NAMALWA (cell line): Measurements from ENCODE around the gene ABLIM1.

ENCODE experiments used
- DNase-seq: peaks from one replicate; pipeline ENCODE4 v3.0.0-alpha.2; 2015; ENCODE audit warnings: low spot score

The ABLIM1 gene

DNA sequence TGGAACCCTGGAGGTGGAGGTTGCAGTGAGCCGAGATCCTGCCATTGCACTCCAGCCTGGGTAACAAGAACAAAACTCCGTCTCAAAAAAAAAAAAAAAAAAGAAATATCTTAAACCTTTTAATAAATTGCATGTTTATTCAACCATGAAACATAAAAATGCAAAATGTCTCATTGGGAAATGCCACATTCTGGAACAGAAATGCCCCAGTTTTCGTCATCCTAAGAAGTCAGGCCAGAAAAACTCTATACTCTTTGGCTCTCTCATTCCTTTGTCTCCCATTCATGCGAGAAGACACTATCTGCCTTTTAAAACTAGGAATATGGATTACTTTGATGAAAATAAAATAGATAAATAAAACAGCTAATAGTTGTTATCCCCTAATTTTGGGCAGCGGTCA lies 21.5 kb upstream of the ABLIM1 start:
- no peak for DNase-seq

DNA sequence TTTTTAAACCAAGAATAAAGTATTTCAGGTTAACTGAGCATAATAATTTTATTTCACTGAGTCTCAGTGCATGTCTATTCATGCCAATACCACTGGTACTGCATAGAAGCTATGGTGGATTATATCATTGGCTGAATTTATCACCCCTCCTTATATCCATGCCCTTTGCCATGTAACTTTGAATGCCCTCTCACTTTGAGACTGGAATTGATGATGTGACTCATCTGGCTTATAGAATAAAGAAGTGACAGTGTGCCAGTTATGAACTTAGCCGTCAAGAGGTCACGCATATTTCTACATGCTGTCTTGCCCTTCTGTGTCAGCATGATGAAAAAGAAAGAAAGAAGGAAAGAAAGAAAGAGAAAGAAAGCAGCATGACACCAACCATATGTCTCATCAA lies 20.7 kb upstream of the ABLIM1 start:
- DNase-seq: no peak

DNA sequence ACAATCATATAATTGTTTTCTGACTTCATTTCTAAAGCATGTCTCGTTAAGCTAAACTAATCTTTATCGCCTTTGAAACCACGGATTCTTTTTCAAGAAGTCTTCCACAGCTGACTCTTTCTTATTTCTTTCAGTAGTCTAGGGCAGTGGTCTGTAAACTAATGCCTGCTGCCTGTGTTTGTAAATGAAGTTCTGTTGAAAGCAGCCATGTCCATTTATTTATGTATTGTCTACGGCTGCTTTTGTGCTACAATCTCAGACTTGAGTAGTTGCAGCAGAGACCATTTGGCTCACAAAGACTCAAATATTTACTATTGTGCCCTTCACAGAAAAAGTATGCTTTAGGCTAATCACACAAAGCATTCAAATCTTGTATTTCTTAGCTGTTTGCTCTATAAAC lies 20.3 kb upstream of the ABLIM1 start:
- DNase-seq: no peak

DNA sequence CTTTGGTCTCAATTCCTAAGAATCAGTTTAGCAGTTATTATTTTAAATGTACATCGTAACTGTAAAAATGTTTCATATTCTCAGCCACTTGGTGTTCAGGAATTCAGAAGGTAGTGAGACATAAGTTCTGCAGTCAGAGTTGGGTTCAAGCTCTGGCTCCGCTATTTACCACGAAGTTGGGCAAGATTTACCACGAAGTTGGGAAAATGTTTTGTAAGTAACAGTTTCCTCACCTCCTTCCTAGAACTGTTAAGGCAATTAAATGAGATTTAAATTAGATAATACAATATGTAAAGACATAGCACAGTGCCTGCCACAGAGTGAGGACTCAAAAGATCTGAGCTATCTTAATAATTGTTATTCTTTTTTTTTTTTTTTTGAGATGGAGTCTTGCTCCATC lies 16.3 kb upstream of the ABLIM1 start:
- no peak for DNase-seq

DNA sequence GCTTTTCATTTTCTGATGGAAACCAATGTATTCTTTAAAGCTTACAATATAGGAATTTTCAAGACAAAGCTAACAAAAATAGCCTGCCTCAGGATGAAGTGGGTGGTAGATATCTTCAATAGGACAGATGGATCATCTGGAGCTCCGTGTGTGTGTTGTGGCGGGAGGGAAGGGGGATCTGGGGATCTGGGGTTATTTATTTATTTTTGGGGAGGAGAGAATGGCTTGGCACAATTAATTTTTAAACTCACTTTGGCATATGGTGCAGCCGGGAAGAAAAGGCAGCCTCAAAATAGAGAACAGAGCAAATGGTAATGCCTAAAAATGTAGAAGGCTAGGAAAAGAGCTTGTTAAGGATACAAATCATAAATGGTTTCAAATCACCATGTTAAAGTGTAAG lies 11.6 kb upstream of the ABLIM1 start:
- DNase-seq: no peak

DNA sequence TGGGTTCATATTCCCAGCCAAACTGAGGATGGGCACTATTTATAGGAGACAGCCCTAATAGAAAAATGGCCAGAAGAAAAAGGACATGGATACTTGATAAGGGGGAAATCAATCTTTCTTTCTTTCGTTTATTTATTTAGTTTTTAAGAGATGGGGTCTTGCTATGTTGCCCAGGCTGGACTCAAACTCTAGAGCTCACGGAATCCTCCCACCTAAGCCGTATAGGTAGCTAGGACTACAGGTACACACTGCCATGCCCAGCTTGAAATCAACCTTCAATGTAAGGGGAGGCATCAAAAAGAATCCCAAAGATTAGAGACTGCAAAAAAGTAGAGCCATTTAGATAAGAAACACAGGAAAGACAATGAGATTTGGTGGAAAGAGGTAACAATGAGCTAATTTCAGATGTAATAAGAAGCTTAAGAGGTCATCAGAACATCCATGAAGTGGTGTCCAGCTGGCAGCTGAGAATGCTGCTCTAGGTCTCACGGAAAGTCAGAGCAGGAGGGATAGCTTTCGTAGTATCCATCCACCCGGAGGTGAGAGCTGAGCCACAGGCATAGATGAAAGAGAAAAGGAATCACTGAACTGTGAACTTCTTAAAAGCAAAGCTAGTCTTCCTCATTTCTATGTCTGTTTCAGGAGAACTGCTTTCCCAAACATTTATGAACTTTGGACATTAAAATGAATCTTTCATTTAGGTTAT lies 10.5 kb upstream of the ABLIM1 start:
- DNase-seq: no peak

DNA sequence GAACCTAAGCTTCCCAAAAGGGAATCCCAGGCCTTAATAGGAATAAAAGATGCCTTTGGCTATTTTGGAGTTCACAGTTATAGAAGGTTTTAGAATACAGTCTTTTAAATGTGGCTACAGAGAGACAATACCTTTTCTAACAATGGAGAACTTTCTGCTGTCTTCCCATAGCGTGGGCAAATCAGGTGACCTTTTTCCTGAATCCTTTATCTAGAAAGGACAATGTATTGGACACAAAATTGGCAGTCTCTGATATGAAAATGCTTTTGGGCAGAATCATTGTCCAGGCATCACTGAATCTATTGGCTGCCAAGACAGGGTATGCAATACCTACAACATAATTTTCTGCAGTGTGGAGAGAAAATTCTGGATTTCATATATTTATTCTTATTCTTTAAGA lies 7.8 kb upstream of the ABLIM1 start:
- no peak for DNase-seq

DNA sequence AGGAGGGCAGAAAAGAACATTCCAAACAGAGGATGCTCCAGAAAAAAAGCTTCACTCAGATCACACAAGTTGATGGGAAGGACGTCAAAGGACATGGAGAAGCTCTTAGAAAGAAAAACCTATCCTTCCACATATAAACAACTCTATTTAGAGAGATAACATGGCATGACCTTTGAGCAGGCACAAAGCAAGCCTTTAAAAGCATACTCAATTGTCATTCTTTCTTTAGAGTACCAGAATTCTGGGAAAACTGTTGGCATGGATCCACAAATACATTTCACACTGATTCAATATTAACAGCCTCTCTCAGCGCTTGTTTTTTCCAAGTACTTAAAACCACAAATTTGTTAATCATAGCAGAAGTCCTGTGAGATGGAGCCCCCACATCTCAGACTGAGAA lies 7.3 kb upstream of the ABLIM1 start:
- DNase-seq: no peak

DNA sequence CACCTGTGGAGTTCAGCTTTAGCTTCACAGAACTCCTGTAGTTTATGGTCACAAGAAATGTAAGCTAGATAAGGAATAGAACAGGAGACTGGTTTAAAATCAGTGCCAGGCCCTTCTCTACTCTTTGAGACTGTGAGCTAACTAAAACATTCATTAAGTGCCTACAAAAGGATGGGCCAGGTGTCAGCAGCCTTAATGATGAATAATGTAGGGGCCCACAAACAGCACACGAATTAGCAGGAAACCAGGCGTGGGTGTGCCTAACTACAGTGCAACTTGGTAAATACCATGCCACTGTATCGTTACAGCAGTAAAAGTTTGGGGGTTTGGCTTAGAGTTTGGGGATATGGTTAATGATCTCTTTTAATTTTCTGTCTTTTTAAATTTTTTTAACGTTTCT lies 6.1 kb upstream of the ABLIM1 start:
- DNase-seq: no peak

DNA sequence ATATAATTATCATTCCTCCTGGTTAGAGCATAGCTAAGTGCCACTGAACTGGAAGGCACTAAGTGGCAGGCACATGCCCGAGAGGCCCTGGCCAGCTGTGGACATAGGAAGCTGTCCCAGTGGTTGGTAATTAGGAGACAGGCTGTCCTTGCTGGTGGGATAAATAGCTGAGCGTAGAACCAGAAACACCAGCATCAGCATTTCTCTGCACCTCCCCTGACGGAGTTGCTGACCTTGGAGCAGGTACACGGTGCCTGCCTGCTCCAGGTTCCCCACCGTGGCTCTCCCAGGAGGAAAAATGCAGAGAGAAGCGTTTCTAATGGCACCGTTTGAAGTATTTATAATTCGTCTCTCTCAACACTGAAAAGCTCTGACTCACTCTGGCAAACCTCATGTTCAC lies 5.6 kb upstream of the ABLIM1 start:
- DNase-seq: no peak

DNA sequence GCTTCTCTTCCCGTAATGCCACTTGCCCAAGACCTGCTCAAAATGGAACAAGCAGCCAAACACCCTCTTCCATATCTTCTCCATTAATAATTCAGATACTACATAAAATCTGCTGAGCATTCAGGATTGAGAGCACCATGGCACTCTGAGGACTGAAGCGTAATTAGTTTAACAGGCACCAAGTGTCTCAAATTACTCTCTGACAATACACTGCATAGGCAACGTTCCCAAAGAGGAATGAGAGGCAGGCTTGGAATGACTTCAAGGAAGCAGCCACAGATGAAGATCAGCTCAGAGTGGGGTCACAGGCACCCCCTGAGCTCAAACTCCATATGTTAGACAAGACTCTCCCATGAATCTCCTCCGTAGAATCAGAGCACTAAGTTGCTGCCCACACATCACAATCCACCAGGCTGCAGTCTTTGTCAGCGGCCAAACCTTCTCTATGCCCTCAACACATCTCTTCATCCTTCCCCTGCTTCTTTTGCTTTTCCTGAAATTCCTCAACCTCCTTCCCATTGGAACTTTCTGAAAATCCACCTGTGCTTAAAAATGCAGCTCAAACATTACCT lies 4.7 kb upstream of the ABLIM1 start:
- DNase-seq: no peak

DNA sequence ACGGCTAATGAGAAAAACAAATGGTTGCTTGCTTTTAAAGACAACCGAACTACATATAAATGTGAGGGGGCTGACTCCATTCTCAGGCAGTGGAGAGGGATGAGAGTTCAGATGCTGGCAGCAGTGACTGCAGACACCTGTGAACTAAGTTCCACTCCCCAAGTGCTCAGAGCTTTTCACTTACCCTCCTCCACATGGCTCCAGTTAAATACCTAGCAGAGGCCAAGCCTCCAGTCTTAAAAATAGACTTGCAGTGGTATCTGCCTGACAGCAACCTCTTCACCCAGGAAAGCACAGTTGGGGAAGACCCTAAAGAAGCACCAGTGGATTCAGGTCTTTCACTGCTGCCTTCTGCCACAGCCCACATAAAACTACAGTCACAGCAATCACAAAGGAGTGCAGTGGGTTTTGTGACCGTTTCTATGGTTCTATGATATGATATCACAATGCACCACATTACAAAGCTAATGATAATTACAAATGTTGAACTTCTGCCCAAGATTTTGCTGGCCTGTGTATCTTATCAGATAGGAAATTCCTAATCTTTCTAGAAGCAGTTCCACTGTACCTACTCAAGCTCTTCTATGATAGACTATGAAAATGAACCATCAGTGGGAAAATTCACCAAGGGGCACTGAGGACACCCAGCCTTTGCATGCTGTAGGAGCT lies 3.3 kb upstream of the ABLIM1 start:
- DNase-seq: no peak

DNA sequence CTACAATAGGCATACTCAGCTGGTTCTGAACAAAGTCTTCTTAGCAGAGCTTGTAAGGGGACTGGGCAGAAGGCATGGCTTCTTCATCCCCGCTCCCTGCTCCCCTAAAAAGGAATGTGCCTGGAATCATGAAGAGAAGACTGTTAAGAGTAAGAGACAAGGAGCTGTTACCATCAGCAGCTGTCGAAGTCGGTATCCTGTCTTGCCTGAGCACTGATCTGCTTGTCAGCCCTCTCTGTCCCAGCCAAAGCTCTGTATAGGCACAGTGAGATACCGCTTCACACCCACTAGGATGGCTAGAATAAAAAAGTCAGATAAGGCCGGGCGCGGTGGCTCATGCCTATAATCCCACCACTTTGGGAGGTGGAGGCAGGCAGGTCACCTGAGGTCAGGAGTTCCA lies 2.4 kb downstream of the ABLIM1 start:
- DNase-seq: no peak

DNA sequence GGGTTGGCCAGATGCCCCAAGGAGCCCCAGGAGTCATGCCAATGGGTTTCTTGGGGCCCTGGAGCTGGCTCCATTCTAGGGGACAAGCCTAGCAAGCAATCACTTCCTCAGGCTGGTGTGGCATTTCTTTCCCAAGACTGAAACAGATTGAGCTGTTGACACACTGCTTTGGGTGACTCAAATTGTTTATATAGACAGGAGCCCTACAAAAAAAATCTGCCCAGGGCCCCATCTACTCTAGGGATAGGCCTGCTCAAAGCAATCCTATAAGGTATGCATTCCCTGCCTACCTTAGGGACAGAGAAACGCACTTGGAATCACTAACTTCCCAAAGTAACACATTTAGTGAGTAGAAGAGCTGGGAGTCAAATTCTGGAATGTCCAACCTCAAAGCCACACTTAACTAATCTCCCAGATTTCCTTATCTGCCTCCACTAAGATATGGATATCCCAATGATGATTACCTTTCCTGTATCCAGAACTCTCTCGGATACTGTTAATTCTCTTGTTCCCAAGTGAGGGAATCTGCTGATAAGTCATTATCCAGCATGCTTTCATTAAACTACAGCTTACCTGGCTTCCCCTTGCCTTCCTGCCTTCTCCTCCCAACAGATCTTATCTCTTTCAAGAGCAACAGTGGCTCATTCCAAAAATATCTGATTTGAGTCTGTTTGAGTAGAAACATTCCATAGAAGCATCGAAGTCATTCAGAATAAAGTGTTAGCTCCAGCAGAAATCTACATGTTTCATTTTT lies 3.1 kb downstream of the ABLIM1 start:
- no peak for DNase-seq

DNA sequence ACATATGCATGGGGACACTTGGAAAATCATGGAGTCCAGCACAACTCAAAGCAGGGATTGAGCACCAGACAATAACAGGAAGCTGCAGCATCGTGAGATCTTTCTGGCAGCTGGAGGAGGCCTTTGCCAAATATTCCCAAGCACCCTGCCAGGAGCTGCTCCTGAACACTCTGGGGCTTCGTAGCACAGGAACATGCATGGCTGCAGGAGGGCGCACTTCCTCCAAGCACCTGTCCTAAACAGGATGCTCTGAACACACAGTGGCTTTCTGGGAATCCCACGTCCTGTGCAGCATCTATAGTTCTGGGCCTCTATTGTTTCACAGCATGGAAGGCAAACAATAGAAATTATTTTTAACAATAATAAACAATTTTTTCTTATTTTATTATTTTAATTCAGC lies 4.1 kb downstream of the ABLIM1 start:
- DNase-seq: no peak

DNA sequence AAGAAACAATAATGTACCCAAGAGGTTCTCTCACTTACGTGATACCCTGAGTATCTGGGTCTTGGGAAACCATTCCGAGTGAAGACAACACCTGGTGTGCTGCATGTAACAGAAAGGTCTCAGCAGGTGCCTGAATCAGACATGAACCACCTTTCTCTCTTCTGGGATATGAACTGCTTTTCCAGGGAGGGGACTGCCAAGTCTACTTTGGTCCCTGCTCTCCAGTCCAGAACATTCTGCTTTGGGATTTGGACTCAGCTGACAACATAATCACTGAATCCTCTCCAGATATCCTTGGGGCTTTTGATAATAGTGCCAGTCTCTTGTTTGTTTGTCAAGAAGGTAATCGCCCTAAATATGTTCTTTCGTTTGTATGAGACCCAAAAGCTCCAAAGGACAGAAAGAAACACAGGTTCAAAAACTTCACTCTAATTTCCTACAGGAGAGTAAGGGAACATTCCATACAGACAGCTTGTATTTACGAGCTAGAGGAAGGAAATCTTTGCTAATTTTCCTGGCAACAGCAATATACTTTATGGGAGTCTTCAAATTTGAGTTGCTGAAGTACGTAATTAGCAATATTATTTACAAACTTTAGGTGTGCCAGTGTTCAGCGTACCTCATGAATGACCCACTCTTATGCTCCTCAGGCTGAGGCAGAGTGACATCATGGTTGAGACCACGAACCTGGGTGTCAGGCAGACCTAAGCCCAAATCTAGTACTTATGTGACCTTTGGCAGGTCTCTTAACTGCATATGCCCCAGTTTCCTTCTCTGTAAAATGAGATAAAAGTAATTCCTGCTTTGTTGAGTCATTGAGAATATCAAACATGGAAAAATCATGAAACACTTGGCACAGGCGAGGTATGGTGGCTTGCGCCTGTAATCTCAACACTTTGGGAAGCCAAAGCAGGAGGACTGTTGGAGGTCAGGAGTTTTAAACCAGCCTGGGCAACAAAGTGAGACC lies 5.4 kb downstream of the ABLIM1 start:
- DNase-seq: no peak

DNA sequence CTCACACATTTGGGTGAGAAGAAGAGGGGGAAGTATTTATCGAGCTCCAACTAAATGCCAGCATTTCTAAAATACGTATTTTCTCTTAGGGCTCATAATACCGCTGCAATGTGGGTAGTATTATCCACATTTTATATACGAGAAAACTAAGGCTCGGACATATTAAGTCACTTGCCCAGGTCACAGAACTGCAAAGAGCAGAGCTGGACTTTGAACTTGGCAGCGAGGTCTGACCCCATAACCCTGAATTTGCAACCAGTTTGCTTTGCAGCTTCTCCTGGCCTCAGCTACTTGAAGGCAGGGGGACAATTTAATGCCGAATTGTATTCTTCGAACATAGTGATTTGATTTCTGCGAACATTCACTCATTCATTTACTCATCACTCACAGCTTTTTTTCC lies 7.2 kb downstream of the ABLIM1 start:
- no peak for DNase-seq

DNA sequence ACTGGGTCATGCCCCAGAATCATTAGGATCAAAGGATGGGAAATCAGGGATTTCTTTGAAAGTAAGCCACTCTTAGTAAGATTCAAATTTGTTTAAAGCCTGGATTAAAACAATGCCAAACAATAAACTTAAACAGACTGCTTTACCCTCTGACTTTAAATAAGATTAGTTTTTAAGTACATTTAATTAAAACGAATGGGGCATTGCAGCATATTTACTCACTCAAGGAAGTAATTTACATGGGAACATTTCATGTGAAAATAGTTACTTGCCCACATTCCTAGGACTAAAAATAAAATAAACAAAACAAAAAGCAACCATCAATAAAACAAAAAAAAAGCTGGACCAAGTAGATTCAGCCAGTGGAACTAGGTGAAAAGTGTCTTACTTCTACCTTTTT lies 7.8 kb downstream of the ABLIM1 start:
- DNase-seq: no peak

DNA sequence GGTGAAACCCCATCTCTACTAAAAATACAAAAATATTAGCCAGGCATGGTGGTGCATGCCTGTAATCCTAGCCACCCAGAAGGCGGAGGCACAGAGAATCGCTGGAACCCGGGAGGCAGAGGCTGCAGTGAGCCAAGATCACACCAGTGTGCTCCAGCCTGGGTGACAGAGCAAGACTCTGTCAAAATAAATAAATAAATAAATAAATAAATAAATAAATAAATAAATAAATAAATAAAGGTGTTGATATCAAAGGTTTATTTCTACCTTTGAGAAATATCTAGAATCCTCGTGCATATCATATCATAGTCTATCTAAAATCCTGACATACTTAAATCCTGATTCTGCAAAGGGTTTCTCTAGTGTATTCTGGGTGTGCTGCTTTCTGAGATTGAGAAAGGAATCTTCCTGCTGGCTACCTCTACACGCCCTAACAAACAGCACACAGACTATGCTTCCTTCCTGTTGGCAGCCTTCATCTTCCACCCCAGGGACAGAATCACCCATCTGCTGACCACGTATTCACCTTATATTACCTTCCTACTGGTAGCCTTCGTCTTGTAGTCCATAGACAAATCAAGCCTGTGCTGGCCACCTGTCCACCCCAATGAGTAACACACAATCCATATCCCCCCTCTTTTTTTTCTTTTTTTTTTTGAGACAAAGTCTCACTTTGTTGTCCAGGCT lies 8.7 kb downstream of the ABLIM1 start:
- DNase-seq: no peak

DNA sequence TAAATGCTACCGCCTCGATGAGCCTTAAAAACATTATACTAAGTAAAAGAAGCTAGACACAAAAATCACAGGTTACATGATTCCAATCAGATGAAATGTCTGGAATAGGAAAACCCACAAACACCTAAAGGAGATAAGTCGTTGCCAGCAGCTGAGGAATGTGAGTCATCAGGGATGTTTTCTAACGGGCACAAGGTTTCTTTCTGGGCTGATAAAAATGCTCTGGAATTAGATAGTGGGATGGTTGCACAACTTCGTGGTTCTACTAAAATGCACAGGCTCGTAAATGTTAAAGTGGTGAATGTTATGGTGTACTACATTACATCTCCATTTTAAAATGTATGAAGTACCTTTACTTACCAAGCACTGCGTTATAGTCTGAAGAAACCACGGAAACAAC lies 9.7 kb downstream of the ABLIM1 start:
- DNase-seq: no peak

DNA sequence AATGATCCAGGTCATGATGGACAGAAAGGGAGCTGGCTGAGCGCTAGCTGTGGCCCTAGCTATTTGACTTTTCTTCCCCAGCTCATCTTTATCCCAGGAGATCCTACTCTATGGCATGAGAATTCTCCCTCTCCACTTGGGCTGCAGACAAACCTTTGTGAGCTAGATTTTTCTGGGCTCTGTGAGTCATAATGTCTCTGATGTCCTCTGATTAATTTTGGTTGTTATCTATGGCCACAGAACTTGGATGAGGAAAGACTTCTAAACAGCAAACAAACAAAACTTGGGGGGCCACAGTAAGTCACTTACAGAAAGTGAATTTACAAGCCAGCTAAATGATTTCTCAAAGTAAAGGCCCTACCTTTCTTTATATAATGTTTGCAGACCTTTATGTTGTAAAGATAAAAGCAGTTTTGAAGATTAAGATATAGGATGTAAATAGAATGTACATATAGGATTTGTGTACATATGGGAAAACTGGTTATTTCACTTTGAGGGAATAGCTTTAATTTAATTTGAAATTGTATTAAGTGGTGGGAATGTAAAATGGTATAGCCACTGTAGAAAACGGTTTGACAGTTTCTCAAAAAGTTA lies 10.4 kb downstream of the ABLIM1 start:
- DNase-seq: no peak
